ENCODE data around the gene LYSMD3.

DNA sequence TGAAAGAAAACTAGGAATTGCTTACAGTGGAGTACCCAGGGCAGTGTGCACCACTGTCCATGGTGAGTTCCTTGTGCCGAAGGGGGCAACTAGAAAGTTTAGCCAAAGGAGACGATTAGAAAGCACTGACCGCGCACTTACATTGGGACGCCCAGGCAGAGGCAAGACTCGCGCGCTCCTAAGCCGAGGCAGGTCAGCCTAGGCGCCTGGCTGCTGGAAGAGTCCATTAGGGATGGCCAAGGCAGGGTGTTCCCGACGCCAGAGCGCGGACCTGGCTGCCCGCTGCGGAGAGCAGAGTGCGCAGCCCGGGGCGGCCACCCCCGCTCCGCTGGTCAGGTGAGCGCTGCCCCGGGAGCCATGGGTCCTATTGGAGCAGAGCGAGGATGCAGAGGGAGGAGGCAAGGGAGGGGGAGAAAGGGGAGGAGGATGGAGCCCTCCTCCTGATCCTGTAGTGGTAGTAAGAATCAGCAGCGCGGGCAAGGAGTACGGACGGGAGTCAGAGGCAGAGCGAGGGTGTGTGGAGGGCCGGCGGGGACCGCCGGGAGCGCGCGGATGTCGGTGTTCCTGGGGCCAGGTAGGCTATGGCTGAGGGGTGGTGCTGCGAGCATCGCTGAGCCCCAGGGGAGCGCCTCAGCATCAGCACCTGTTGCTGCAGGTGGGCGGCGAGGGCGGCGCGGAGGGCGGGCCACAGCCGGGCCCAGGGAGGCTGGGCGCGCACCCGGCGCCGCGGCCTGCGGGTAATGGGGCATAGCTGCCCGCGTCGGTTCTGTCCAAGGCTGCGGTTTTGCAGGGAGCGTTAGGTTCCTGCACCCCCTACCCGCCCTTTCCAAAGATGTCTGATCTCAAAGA lies 29.2 kb upstream of the LYSMD3 start, which contains the start of gene ADGRV1:
- TF ChIP-seq, protein P1, sequence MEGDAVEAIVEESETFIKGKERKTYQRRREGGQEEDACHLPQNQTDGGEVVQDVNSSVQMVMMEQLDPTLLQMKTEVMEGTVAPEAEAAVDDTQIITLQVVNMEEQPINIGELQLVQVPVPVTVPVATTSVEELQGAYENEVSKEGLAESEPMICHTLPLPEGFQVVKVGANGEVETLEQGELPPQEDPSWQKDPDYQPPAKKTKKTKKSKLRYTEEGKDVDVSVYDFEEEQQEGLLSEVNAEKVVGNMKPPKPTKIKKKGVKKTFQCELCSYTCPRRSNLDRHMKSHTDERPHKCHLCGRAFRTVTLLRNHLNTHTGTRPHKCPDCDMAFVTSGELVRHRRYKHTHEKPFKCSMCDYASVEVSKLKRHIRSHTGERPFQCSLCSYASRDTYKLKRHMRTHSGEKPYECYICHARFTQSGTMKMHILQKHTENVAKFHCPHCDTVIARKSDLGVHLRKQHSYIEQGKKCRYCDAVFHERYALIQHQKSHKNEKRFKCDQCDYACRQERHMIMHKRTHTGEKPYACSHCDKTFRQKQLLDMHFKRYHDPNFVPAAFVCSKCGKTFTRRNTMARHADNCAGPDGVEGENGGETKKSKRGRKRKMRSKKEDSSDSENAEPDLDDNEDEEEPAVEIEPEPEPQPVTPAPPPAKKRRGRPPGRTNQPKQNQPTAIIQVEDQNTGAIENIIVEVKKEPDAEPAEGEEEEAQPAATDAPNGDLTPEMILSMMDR (IDR thresholded peaks at IDR 0.05; ENCODE audit: low read depth, low read length) = no peak
- TF ChIP-seq POLR2A (IDR thresholded peaks at IDR 0.05; ENCODE audit: extremely low read depth, insufficient read length) (no peak), MYC (IDR thresholded peaks at IDR 0.05; ENCODE audit: low read depth, low read length) (no peak), MAX (IDR thresholded peaks at IDR 0.05; ENCODE audit: low read depth, low read length) (no peak)
